Testis (tissue), 5 donors: Measurements from ENCODE around the gene MRPL4. TPM values are rescaled to one million over a fixed set of nuclear protein-coding genes. Genes with fewer than 3 reads are reported as not detected.

Experiments
- DNase-seq: peaks from one replicate; pipeline ENCODE4 v3.0.0-alpha.2; 2019
- H3K27ac ChIP-seq, 2 donors: fragments of 200-600 bp; sonication (generic); one replicate each; pipeline ENCODE4 v1.5.1; 2019
- H3K27me3 ChIP-seq: fragments of 200-600 bp; sonication (generic); one replicate; pipeline ENCODE4 v1.5.1; 2019
- H3K36me3 ChIP-seq: fragments of 200-600 bp; sonication (generic); one replicate; pipeline ENCODE4 v1.5.1; 2017; ENCODE audit warnings: low read depth; ENCODE audit errors: missing control alignments
- H3K4me1 ChIP-seq: fragments of 200-600 bp; sonication (generic); one replicate; pipeline ENCODE4 v1.5.1; 2019
- H3K4me3 ChIP-seq, 2 donors: fragments of 200-600 bp; sonication (generic); one replicate each; pipeline ENCODE4 v1.5.1; 2017 to 2019
- H3K9me3 ChIP-seq: fragments of 200-600 bp; sonication (generic); one replicate; pipeline ENCODE4 v1.5.1; 2017
- CTCF ChIP-seq, 3 experiments: fragments of 450-650 bp in 2 of 3; fragments of 200-600 bp in 1 of 3; sonication (generic) in 1 of 3; IDR thresholded peaks; one replicate each; pipeline ENCODE4 v1.5.1; 2016 to 2019; ENCODE audit warnings: antibody characterized with exemption in 3 of 3, mild to moderate bottlenecking in 2 of 3, moderate library complexity in 1 of 3
- POLR2A ChIP-seq: fragments of 450-650 bp; IDR thresholded peaks from one replicate; pipeline ENCODE4 v1.6.1; 2017; ENCODE audit warnings: antibody characterized with exemption, mild to moderate bottlenecking, moderate library complexity
- WGBS, 2 donors: methylation state at CpG; one replicate each; pipeline ENCODE4 v1.1.5; 2018; 5-methylcytosine and 5-hydroxymethylcytosine counted together
- intact Hi-C: fragments of 100-400 bp; cut with DNase I; formaldehyde crosslinking; loops from one replicate; pipeline ENCODE4 v1.15.1; 2023; ENCODE audit warnings: low total_unique reads
- long read RNA-seq, 2 donors: transcript quantifications; one replicate each; lab custom pipeline, GENCODE V29; 2026
- polyA plus RNA-seq: library from polyadenylated mRNA; stranded (reverse); fragments of 350-450 nt; fragmentation: Illumina TruSeq; extraction: RNeasy Lipid Tissue Mini Kit (QIAGEN cat#74804); gene quantifications from one replicate; pipeline ENCODE4 v1.2.3, GENCODE V29; 2014; ENCODE audit warnings: low read depth, low replicate concordance; ENCODE audit not compliant: insufficient read depth
- total RNA-seq, 2 donors: library from RNA; depleted of rRNA; stranded (reverse); fragments of >200 nt; gene quantifications; one replicate each; pipeline ENCODE4 v1.2.3, GENCODE V29; 2016

Gene MRPL4
- total RNA-seq = 10 to 100 TPM; 63.5 to 91.8 TPM
- 53.3 TPM for polyA plus RNA-seq
- long read RNA-seq, donor 1, transcript MRPL4-201 (9 exons, 1,455 nt) = major isoform, 24 of 36 reads
- long read RNA-seq, donor 1, partial matches to known transcripts = 0 of 36 reads
- long read RNA-seq, donor 1, other reads (novel, unspliced or antisense) = 7 of 36 reads
- long read RNA-seq, donor 2, transcript MRPL4-201 (9 exons, 1,455 nt) = major isoform, 18 of 19 reads
- long read RNA-seq, donor 2, partial matches to known transcripts = 0 of 19 reads
- long read RNA-seq, donor 2, other reads (novel, unspliced or antisense) = 0 of 19 reads

GRCh38 chr19:10251792-10252694, at the start of gene MRPL4:
Gene MRPL4 (plus strand): TSS chr19:10252214. CDS start chr19:10252254, 40 bp downstream.
- intact Hi-C loops = no loop called here
- 0% methylated on average over 63 to 76 of the region's 77 CpGs for WGBS, 2 donors

DNA sequence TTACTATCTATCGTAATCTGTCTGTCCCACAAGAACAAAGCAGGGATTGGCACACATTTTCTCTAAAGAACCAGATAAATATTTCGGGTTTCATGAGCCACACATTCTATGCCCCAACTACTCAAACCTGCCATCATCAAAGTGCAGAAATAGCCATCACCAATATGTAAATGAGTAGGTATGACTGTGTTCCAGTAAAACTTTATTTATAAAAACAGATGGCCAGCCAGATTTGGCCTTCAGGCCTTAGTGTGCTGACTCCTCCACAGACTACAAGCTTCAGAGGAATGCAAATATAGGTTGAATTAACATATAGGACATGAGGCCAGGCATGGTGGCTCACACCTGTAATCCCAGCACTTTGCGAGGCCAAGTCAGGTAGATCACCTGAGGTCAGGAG, 48.3 kb upstream of the MRPL4 start:
- H3K9me3 ChIP-seq = no peaks in the 10 kb centered on the region
- 95 to 97% methylated on average over 3 of the region's 3 CpGs for WGBS, 2 donors
- intact Hi-C loops = no loop called here
- no peaks in the 10 kb centered on the region for H3K4me1 ChIP-seq
- no peak overlapping the region for H3K4me3 ChIP-seq
- TF ChIP-seq CTCF (IDR thresholded peaks at IDR 0.05) (no peak), POLR2A (no peak)
- H3K36me3 ChIP-seq = no peaks in the 10 kb centered on the region
- DNase-seq = no peak
- no peaks in the 10 kb centered on the region for H3K27me3 ChIP-seq
- no peak overlapping the region for H3K27ac ChIP-seq

More at GRCh38 chr19:10251792-10252694, at the start of gene MRPL4:
- TF ChIP-seq CTCF (IDR thresholded peaks at IDR 0.05) (peak in 2 of 3 experiments; percentile 4 to 33), POLR2A (no peak)
- DNase-seq = peak; percentile 99
- Histone ChIP-seq H3K4me1 (peaks cover 11% of the 10 kb centered on the region), H3K27ac (peak within 1 kb of the TSS; percentile 80 to 88), H3K36me3 (no peaks in the 10 kb centered on the region), H3K27me3 (no peaks in the 10 kb centered on the region), H3K9me3 (no peaks in the 10 kb centered on the region), H3K4me3 (peak within 1 kb of the TSS; percentile 93 to 96)

GRCh38 chr19:10205636-10206035, 46.4 kb upstream of the MRPL4 start:
- Histone ChIP-seq H3K4me1 (no peaks in the 10 kb centered on the region), H3K9me3 (no peaks in the 10 kb centered on the region), H3K27ac (no peak overlapping the region), H3K36me3 (no peaks in the 10 kb centered on the region), H3K4me3 (no peak overlapping the region), H3K27me3 (no peaks in the 10 kb centered on the region)
- 98 to 100% methylated on average over 4 of the region's 4 CpGs for WGBS, 2 donors
- TF ChIP-seq POLR2A (no peak), CTCF (IDR thresholded peaks at IDR 0.05) (no peak)
- no peak for DNase-seq
- intact Hi-C loops = no loop called here

- Histone ChIP-seq H3K9me3 (no peaks in the 10 kb centered on the region), H3K27ac (no peak overlapping the region), H3K36me3 (no peaks in the 10 kb centered on the region), H3K4me3 (no peak overlapping the region), H3K4me1 (no peaks in the 10 kb centered on the region), H3K27me3 (no peaks in the 10 kb centered on the region)
- intact Hi-C loops = no loop called here
- WGBS, 2 donors = 91% methylated on average over 9 to 10 of the region's 10 CpGs
- TF ChIP-seq POLR2A (no peak), CTCF (IDR thresholded peaks at IDR 0.05) (no peak)
- no peak for DNase-seq
These were observed 45.7 kb upstream of the MRPL4 start for GRCh38 chr19:10206226-10206885.
